CD14-positive monocyte (primary cell): ENCODE results near the gene NEU1. TPM values are rescaled to one million over a fixed set of nuclear protein-coding genes. Genes with fewer than 3 reads are reported as not detected.

Experiments
- DNase-seq, 3 donors: peaks; one replicate each; pipeline ENCODE4 v3.0.0-alpha.2; 2011 to 2022
- H2AFZ ChIP-seq: 2 replicates; pipeline ENCODE4 v1.6.0; 2012; ENCODE audit warnings: mild to moderate bottlenecking, low read depth, low read length, inconsistent platforms; ENCODE audit not compliant: insufficient read depth, poor library complexity, severe bottlenecking
- H3K27ac ChIP-seq, 2 donors: 1 replicate in 1 of 2; 2 replicates in 1 of 2; pipeline ENCODE4 v1.5.1; 2012 to 2013; ENCODE audit warnings: low read length in 2 of 2, control low read depth in 1 of 2, inconsistent platforms in 1 of 2, low read depth in 1 of 2, mild to moderate bottlenecking in 1 of 2
- H3K27me3 ChIP-seq, 2 donors: one replicate each; pipeline versions ENCODE4 v1.6.0 to v1.6.1; 2011 to 2013; ENCODE audit warnings: low read length in 2 of 2; ENCODE audit not compliant: control insufficient read depth in 2 of 2, insufficient read depth in 2 of 2
- H3K36me3 ChIP-seq, 2 donors: replicated peaks in 1 of 2; 1 replicate in 1 of 2; 2 replicates in 1 of 2; pipeline versions ENCODE4 v1.5.1 to v1.6.1; 2012 to 2013; ENCODE audit warnings: low read length in 2 of 2, control low read depth in 1 of 2, inconsistent platforms in 1 of 2, mild to moderate bottlenecking in 1 of 2; ENCODE audit not compliant: insufficient read depth in 2 of 2, control insufficient read depth in 1 of 2
- H3K4me1 ChIP-seq, 2 donors: 1 replicate in 1 of 2; 2 replicates in 1 of 2; pipeline versions ENCODE4 v1.5.1 to v1.6.1; 2012 to 2013; ENCODE audit warnings: low read length in 2 of 2, control low read depth in 1 of 2, inconsistent platforms in 1 of 2, mild to moderate bottlenecking in 1 of 2, moderate library complexity in 1 of 2; ENCODE audit not compliant: insufficient read depth in 2 of 2, control insufficient read depth in 1 of 2
- H3K4me2 ChIP-seq: replicated peaks from 2 replicates; pipeline ENCODE3; 2012; ENCODE audit warnings: low read length, moderate library complexity, mild to moderate bottlenecking; ENCODE audit not compliant: poor library complexity, severe bottlenecking; ENCODE audit errors: extremely low read depth
- H3K4me3 ChIP-seq, 3 experiments: fragments of 200-600 bp in 1 of 3; sonication (generic) in 1 of 3; replicated peaks in 1 of 3; 1 replicate in 2 of 3; 2 replicates in 1 of 3; pipeline ENCODE4 v1.5.1; 2011 to 2013; ENCODE audit warnings: low read length in 3 of 3, mild to moderate bottlenecking in 3 of 3, control low read depth in 2 of 3, low read depth in 2 of 3, inconsistent platforms in 1 of 3, moderate library complexity in 1 of 3
- H3K79me2 ChIP-seq: 2 replicates; pipeline ENCODE4 v1.6.0; 2012; ENCODE audit warnings: mild to moderate bottlenecking, control low read depth, inconsistent platforms, low read length, moderate library complexity; ENCODE audit not compliant: insufficient read depth
- H3K9ac ChIP-seq: 2 replicates; pipeline ENCODE4 v1.6.0; 2017; ENCODE audit warnings: low read length, mild to moderate bottlenecking; ENCODE audit not compliant: insufficient read depth, poor library complexity, severe bottlenecking
- H3K9me3 ChIP-seq, 2 donors: replicated peaks in 1 of 2; 1 replicate in 1 of 2; 2 replicates in 1 of 2; pipeline versions ENCODE4 v1.5.1 to v1.6.1; 2012 to 2013; ENCODE audit warnings: low read length in 2 of 2, control low read depth in 1 of 2; ENCODE audit not compliant: control insufficient read depth in 1 of 2, insufficient read depth in 1 of 2
- H4K20me1 ChIP-seq: 2 replicates; pipeline ENCODE4 v1.6.0; 2012; ENCODE audit warnings: mild to moderate bottlenecking, low read length, control low read depth, moderate library complexity; ENCODE audit not compliant: insufficient read depth
- H3K27ac Mint-ChIP-seq, 7 donors: one replicate each; pipeline ENCODE4 v1.8.0; 2020; ENCODE audit warnings: mild to moderate bottlenecking in 7 of 7, mixed read lengths in 7 of 7, moderate library complexity in 6 of 7, inconsistent platforms in 2 of 7
- H3K27me3 Mint-ChIP-seq, 3 donors: one replicate each; pipeline ENCODE4 v1.8.0; 2021 to 2022; ENCODE audit warnings: low read depth in 3 of 3, mild to moderate bottlenecking in 3 of 3, mixed read lengths in 3 of 3, moderate library complexity in 3 of 3, inconsistent platforms in 1 of 3
- H3K36me3 Mint-ChIP-seq, 2 donors: one replicate each; pipeline ENCODE4 v1.8.0; 2020; ENCODE audit warnings: mixed read lengths in 2 of 2, inconsistent platforms in 1 of 2, mild to moderate bottlenecking in 1 of 2
- H3K4me1 Mint-ChIP-seq: one replicate; pipeline ENCODE4 v1.8.0; 2020; ENCODE audit warnings: mild to moderate bottlenecking, mixed read lengths
- H3K4me3 Mint-ChIP-seq, 2 donors: one replicate each; pipeline ENCODE4 v1.8.0; 2020; ENCODE audit warnings: mild to moderate bottlenecking in 2 of 2, mixed read lengths in 2 of 2, moderate library complexity in 1 of 2
- H3K9me3 Mint-ChIP-seq, 7 donors: one replicate each; pipeline ENCODE4 v1.8.0; 2020 to 2022; ENCODE audit warnings: mixed read lengths in 7 of 7, mild to moderate bottlenecking in 6 of 7, moderate library complexity in 6 of 7, inconsistent platforms in 2 of 7
- CTCF ChIP-seq: fragments of 200-600 bp; IDR thresholded peaks from one replicate; pipeline ENCODE4 v1.8.0; 2022; ENCODE audit warnings: antibody characterized with exemption, mild to moderate bottlenecking
- WGBS: methylation state at CpG from one replicate; pipeline ENCODE4 v1.1.5; 2013; ENCODE audit warnings: missing lambda C conversion rate; ENCODE audit not compliant: insufficient coverage; 5-methylcytosine and 5-hydroxymethylcytosine counted together
- intact Hi-C, 2 donors: fragments of 100-400 bp; cut with micrococcal nuclease; formaldehyde crosslinking; loops; one replicate each; pipeline versions ENCODE4 v1.15.0 to v1.15.1; 2023
- polyA plus RNA-seq, 3 donors: library from polyadenylated mRNA; depleted of rRNA in 1 of 3; unstranded in 2 of 3; stranded (reverse) in 1 of 3; fragments of 300-500 nt in 2 of 3; fragments of >200 nt in 1 of 3; fragmentation: Illumina TruSeq in 2 of 3; gene quantifications; 1 replicate in 2 of 3; 2 replicates in 1 of 3; pipeline ENCODE4 v1.2.3, GENCODE V29; 2012 to 2021

The NEU1 gene
- polyA plus RNA-seq, 3 donors: 70.2 to 89.5 (median 81.8) TPM

GRCh38 chr6:31886541-31886991 is 23.9 kb upstream of the NEU1 start:
- peaks cover 81 to 89% of the 10 kb centered on the region in 2 donors for H3K36me3 ChIP-seq
- no peak overlapping the region for H3K4me2 ChIP-seq
- TF ChIP-seq CTCF: no peak
- no peaks in the 10 kb centered on the region for H3K79me2 ChIP-seq
- Mint-ChIP-seq H3K4me1 (peaks cover 2% of the 10 kb centered on the region), H3K27ac (peak overlapping the region in 2 of 7 donors; percentile 4 to 33), H3K27me3 (no peaks in the 10 kb centered on the region), H3K4me3 (no peak overlapping the region), H3K9me3 (peaks cover 0 to 1% (median 0%) of the 10 kb centered on the region in 7 donors), H3K36me3 (peaks cover 74 to 90% of the 10 kb centered on the region in 2 donors)
- over 99% methylated on average over 17 of the region's 18 CpGs for WGBS
- no peaks in the 10 kb centered on the region for H3K4me1 ChIP-seq
- H3K9me3 ChIP-seq: no peaks in the 10 kb centered on the region
- H3K27me3 ChIP-seq: no peaks in the 10 kb centered on the region
- no peak for DNase-seq
- H4K20me1 ChIP-seq: no peaks in the 10 kb centered on the region
- intact Hi-C loops: no loop called here
- H2AFZ ChIP-seq: no peak overlapping the region
- H3K27ac ChIP-seq: no peak overlapping the region
- H3K4me3 ChIP-seq: no peak overlapping the region
- no peak overlapping the region for H3K9ac ChIP-seq

GRCh38 chr6:31884528-31885035 is 22.0 kb upstream of the NEU1 start:
- no peak for DNase-seq
- no peak for TF ChIP-seq CTCF
- Mint-ChIP-seq H3K9me3 (peaks cover 0 to 1% (median 0%) of the 10 kb centered on the region in 7 donors), H3K27ac (no peak overlapping the region), H3K27me3 (no peaks in the 10 kb centered on the region), H3K4me1 (peaks cover 2% of the 10 kb centered on the region), H3K36me3 (peaks cover 79 to 93% of the 10 kb centered on the region in 2 donors), H3K4me3 (no peak overlapping the region)
- H2AFZ ChIP-seq: no peak overlapping the region
- no peak overlapping the region for H3K4me3 ChIP-seq
- peaks cover 91 to 96% of the 10 kb centered on the region in 2 donors for H3K36me3 ChIP-seq
- no peak overlapping the region for H3K9ac ChIP-seq
- no peaks in the 10 kb centered on the region for H3K9me3 ChIP-seq
- H4K20me1 ChIP-seq: no peaks in the 10 kb centered on the region
- no peaks in the 10 kb centered on the region for H3K4me1 ChIP-seq
- WGBS: 97% methylated on average over 12 of the region's 22 CpGs
- no peak overlapping the region for H3K4me2 ChIP-seq
- H3K27ac ChIP-seq: no peak overlapping the region
- H3K79me2 ChIP-seq: no peaks in the 10 kb centered on the region
- no peaks in the 10 kb centered on the region for H3K27me3 ChIP-seq
- intact Hi-C loops: no loop called here
